Loucy (cell line): ENCODE results near the gene EIF4H.
"Not testable (repeated sequence)": the region's sequence is repeated elsewhere in the genome, so short reads cannot be mapped to it uniquely, and the experiment has no call there.

ENCODE experiments used
- H2AFZ ChIP-seq: fragments of 200-600 bp; sonication (generic); 2 replicates; pipeline ENCODE4 v1.6.0; 2016; ENCODE audit warnings: antibody characterized with exemption, mild to moderate bottlenecking, low read length, moderate library complexity
- H3F3A ChIP-seq: fragments of 200-600 bp; 2 replicates; pipeline ENCODE4 v1.6.0; 2016; ENCODE audit warnings: antibody characterized with exemption, low read depth, mild to moderate bottlenecking
- H3K27me3 ChIP-seq: fragments of 200-600 bp; sonication (generic); 2 replicates; pipeline ENCODE4 v1.6.1; 2014; ENCODE audit warnings: low read length, mild to moderate bottlenecking; ENCODE audit not compliant: insufficient read depth, poor library complexity, severe bottlenecking
- H3K36me3 ChIP-seq: fragments of 200-600 bp; sonication (generic); 2 replicates; pipeline ENCODE4 v1.6.1; 2016; ENCODE audit warnings: low read length; ENCODE audit not compliant: insufficient read depth
- H3K4me1 ChIP-seq: fragments of 200-600 bp; sonication (generic); 2 replicates; pipeline ENCODE4 v1.5.1; 2014; ENCODE audit warnings: low read length, mild to moderate bottlenecking; ENCODE audit not compliant: insufficient read depth, poor library complexity, severe bottlenecking
- H3K4me2 ChIP-seq: fragments of 200-600 bp; sonication (generic); 2 replicates; pipeline ENCODE4 v1.6.0; 2014; ENCODE audit warnings: antibody characterized with exemption, low read length, low read depth, mild to moderate bottlenecking; ENCODE audit not compliant: poor library complexity, severe bottlenecking
- H3K4me3 ChIP-seq: fragments of 200-600 bp; sonication (generic); 2 replicates; pipeline ENCODE4 v1.5.1; 2014; ENCODE audit warnings: low read length, mild to moderate bottlenecking, mixed read lengths; ENCODE audit not compliant: poor library complexity, severe bottlenecking
- H3K79me2 ChIP-seq: fragments of 200-600 bp; sonication (generic); 2 replicates; pipeline ENCODE4 v1.6.1; 2014; ENCODE audit warnings: low read length; ENCODE audit not compliant: insufficient read depth
- H3K9ac ChIP-seq: fragments of 200-600 bp; sonication (generic); 2 replicates; pipeline ENCODE4 v1.6.0; 2014; ENCODE audit warnings: mild to moderate bottlenecking, low read depth, low read length, moderate library complexity; ENCODE audit not compliant: poor library complexity, severe bottlenecking
- H3K9me2 ChIP-seq: fragments of 200-600 bp; sonication (generic); replicated peaks from 2 replicates; pipeline ENCODE4 v1.6.1; 2016; ENCODE audit warnings: low read depth, low read length, mixed read lengths
- H3K9me3 ChIP-seq: fragments of 200-600 bp; sonication (generic); 2 replicates; pipeline ENCODE4 v1.6.1; 2014; ENCODE audit warnings: mild to moderate bottlenecking, antibody characterized with exemption, low read length, low read depth; ENCODE audit not compliant: insufficient read depth
- H4K20me1 ChIP-seq: fragments of 200-600 bp; sonication (generic); 2 replicates; pipeline ENCODE4 v1.6.0; 2014; ENCODE audit warnings: antibody characterized with exemption, low read length, mild to moderate bottlenecking; ENCODE audit not compliant: insufficient read depth, poor library complexity, severe bottlenecking
- CTCF ChIP-seq: fragments of 200-600 bp; sonication (generic); conservative IDR thresholded peaks from 2 replicates; pipeline ENCODE4 v1.5.1; 2014; ENCODE audit warnings: mild to moderate bottlenecking, antibody characterized with exemption, low read length
- EZH2phosphoT487 ChIP-seq: fragments of 200-600 bp; IDR thresholded peaks from 2 replicates; pipeline ENCODE4 v1.6.1; 2018; ENCODE audit warnings: antibody characterized with exemption, mild to moderate bottlenecking, moderate library complexity, borderline replicate concordance

EIF4H gene

GRCh38 chr7:74199551-74200355 lies 25.6 kb downstream of the EIF4H start:
- H3F3A ChIP-seq = peaks cover 2% of the 10 kb centered on the region; the same call in 1 of the 2 replicates
- H3K4me2 ChIP-seq = no peak overlapping the region
- no peaks in the 10 kb centered on the region for H3K27me3 ChIP-seq
- H3K9ac ChIP-seq = no peak overlapping the region
- H3K79me2 ChIP-seq = no peaks in the 10 kb centered on the region
- no peaks in the 10 kb centered on the region for H3K9me3 ChIP-seq
- H3K36me3 ChIP-seq = peaks cover 29% of the 10 kb centered on the region; the same call in 1 of the 2 replicates
- peaks cover 8% of the 10 kb centered on the region for H3K4me1 ChIP-seq
- TF ChIP-seq EZH2phosphoT487 (no peak), CTCF (no peak)
- no peaks in the 10 kb centered on the region for H4K20me1 ChIP-seq
- H2AFZ ChIP-seq = no peak overlapping the region
- no peaks in the 10 kb centered on the region for H3K9me2 ChIP-seq
- no peak overlapping the region for H3K4me3 ChIP-seq

GRCh38 chr7:74202841-74203556 lies 28.8 kb downstream of the EIF4H start:
- H3K9me2 ChIP-seq = no peaks in the 10 kb centered on the region
- H3K9me3 ChIP-seq = no peaks in the 10 kb centered on the region
- H3K4me1 ChIP-seq = peaks cover 8% of the 10 kb centered on the region
- peak overlapping the region; percentile 48 for H3K9ac ChIP-seq
- no peaks in the 10 kb centered on the region for H3K79me2 ChIP-seq
- no peak for TF ChIP-seq EZH2phosphoT487
- TF ChIP-seq CTCF = peak; percentile 75
- H3K4me2 ChIP-seq = peak overlapping the region; percentile 50
- no peaks in the 10 kb centered on the region for H4K20me1 ChIP-seq
- peaks cover 2% of the 10 kb centered on the region; the same call in 1 of the 2 replicates for H3F3A ChIP-seq
- no peaks in the 10 kb centered on the region for H3K27me3 ChIP-seq
- no peak overlapping the region for H3K4me3 ChIP-seq
- no peak overlapping the region for H2AFZ ChIP-seq
- H3K36me3 ChIP-seq = peaks cover under 1% of the 10 kb centered on the region; the same call in 1 of the 2 replicates

- H3K36me3 ChIP-seq = no peaks in the 10 kb centered on the region
- H3K9ac ChIP-seq = no peak overlapping the region
- H4K20me1 ChIP-seq = no peaks in the 10 kb centered on the region
- no peaks in the 10 kb centered on the region for H3K9me2 ChIP-seq
- TF ChIP-seq EZH2phosphoT487 (no peak), CTCF (no peak)
- no peaks in the 10 kb centered on the region for H3K9me3 ChIP-seq
- no peak overlapping the region for H3K4me3 ChIP-seq
- H3K4me2 ChIP-seq = peak overlapping the region; percentile 50
- no peaks in the 10 kb centered on the region for H3K79me2 ChIP-seq
- peaks cover 8% of the 10 kb centered on the region for H3K4me1 ChIP-seq
- no peak overlapping the region for H2AFZ ChIP-seq
- no peaks in the 10 kb centered on the region for H3K27me3 ChIP-seq
- H3F3A ChIP-seq = 0 out of 2 replicates have a peak, but pooled peaks cover 2% of the 10 kb centered on the region
These were observed 29.9 kb downstream of the EIF4H start for GRCh38 chr7:74203956-74204618.

GRCh38 chr7:74206052-74206451 lies 31.9 kb downstream of the EIF4H start:
- not testable (repeated sequence) for H3F3A ChIP-seq, H3K4me2 ChIP-seq

More at GRCh38 chr7:74206052-74206451, 31.9 kb downstream of the EIF4H start:
- H3K36me3 ChIP-seq, H4K20me1 ChIP-seq, H3K9me2 ChIP-seq, H3K9me3 ChIP-seq, H3K9ac ChIP-seq, H3K4me3 ChIP-seq, H3K27me3 ChIP-seq: not testable (repeated sequence)
- H3K4me1 ChIP-seq = peaks cover 13% of the 10 kb centered on the region
- H2AFZ ChIP-seq = 0 out of 2 replicates have a peak overlapping the region, but pooled peaks have one; percentile 80
- peaks cover 12% of the 10 kb centered on the region for H3K79me2 ChIP-seq
